Measurements from ENCODE around the gene LEUTX. TPM values are rescaled to one million over a fixed set of nuclear protein-coding genes. Genes with fewer than 3 reads are reported as not detected.
"Not testable (repeated sequence)": the region's sequence is repeated elsewhere in the genome, so short reads cannot be mapped to it uniquely, and the experiment has no call there.

LEUTX gene
- total RNA-seq, 1 donor from 2014 or later: not detected

GRCh38 chr19:39752390-39752789, 26.3 kb upstream of the LEUTX start:
- Mint-ChIP-seq H3K4me3 (ENCODE audit: low read depth) (no peak overlapping the region), H3K4me1 (ENCODE audit: low read depth) (no peaks in the 10 kb centered on the region), H3K36me3 (ENCODE audit: low read depth) (no peaks in the 10 kb centered on the region), H3K27ac (no peak overlapping the region), H3K27me3 (ENCODE audit: low read depth) (peaks cover 22% of the 10 kb centered on the region), H3K9me3 (no peaks in the 10 kb centered on the region)
- no peak for DNase-seq (ENCODE audit: low spot score)
- intact Hi-C loops (cut with micrococcal nuclease): no loop called here

GRCh38 chr19:39752795-39753194, 25.9 kb upstream of the LEUTX start:
- intact Hi-C loops (cut with micrococcal nuclease): no loop called here
- DNase-seq (ENCODE audit: low spot score): no peak
- H3K4me1 Mint-ChIP-seq (ENCODE audit: low read depth): no peaks in the 10 kb centered on the region
- no peak overlapping the region for H3K27ac Mint-ChIP-seq
- H3K36me3 Mint-ChIP-seq (ENCODE audit: low read depth): no peaks in the 10 kb centered on the region
- H3K4me3 Mint-ChIP-seq (ENCODE audit: low read depth): no peak overlapping the region
- peaks cover 25% of the 10 kb centered on the region for H3K27me3 Mint-ChIP-seq (ENCODE audit: low read depth)
- H3K9me3 Mint-ChIP-seq: no peaks in the 10 kb centered on the region

- no peak for DNase-seq (ENCODE audit: low spot score)
- H3K9me3 Mint-ChIP-seq: no peaks in the 10 kb centered on the region
- no peaks in the 10 kb centered on the region for H3K4me1 Mint-ChIP-seq (ENCODE audit: low read depth)
- no peaks in the 10 kb centered on the region for H3K36me3 Mint-ChIP-seq (ENCODE audit: low read depth)
- H3K4me3 Mint-ChIP-seq (ENCODE audit: low read depth): no peak overlapping the region
- H3K27ac Mint-ChIP-seq: no peak overlapping the region
- intact Hi-C loops (cut with micrococcal nuclease): no loop called here
- peaks cover 32% of the 10 kb centered on the region for H3K27me3 Mint-ChIP-seq (ENCODE audit: low read depth)
Observed at GRCh38 chr19:39754544-39754943, 24.1 kb upstream of the LEUTX start.

- intact Hi-C loops (cut with micrococcal nuclease): no loop called here
- Mint-ChIP-seq H3K4me3 (ENCODE audit: low read depth) (no peak overlapping the region), H3K9me3 (no peaks in the 10 kb centered on the region)
Observed at GRCh38 chr19:39754971-39755370, 23.7 kb upstream of the LEUTX start.

GRCh38 chr19:39759457-39760184, 19.0 kb upstream of the LEUTX start:
- Mint-ChIP-seq H3K9me3 (no peaks in the 10 kb centered on the region), H3K4me1 (ENCODE audit: low read depth) (peaks cover 7% of the 10 kb centered on the region), H3K36me3 (ENCODE audit: low read depth) (no peaks in the 10 kb centered on the region), H3K27ac (no peak overlapping the region), H3K27me3 (ENCODE audit: low read depth) (peaks cover 33% of the 10 kb centered on the region), H3K4me3 (ENCODE audit: low read depth) (no peak overlapping the region)
- intact Hi-C loops (cut with micrococcal nuclease): no loop called here
- DNase-seq (ENCODE audit: low spot score): no peak

More at GRCh38 chr19:39754971-39755370, 23.7 kb upstream of the LEUTX start:
- H3K36me3 Mint-ChIP-seq (ENCODE audit: low read depth): no peaks in the 10 kb centered on the region
- DNase-seq (ENCODE audit: low spot score): no peak
- peaks cover 32% of the 10 kb centered on the region for H3K27me3 Mint-ChIP-seq (ENCODE audit: low read depth)
- H3K27ac Mint-ChIP-seq: no peak overlapping the region
- peaks cover 4% of the 10 kb centered on the region for H3K4me1 Mint-ChIP-seq (ENCODE audit: low read depth)

GRCh38 chr19:39761851-39762250, 16.8 kb upstream of the LEUTX start:
- H3K36me3 Mint-ChIP-seq (ENCODE audit: low read depth); intact Hi-C loops (cut with micrococcal nuclease); H3K27ac Mint-ChIP-seq; H3K4me3 Mint-ChIP-seq (ENCODE audit: low read depth); DNase-seq (ENCODE audit: low spot score); H3K9me3 Mint-ChIP-seq: not testable (repeated sequence)
- Mint-ChIP-seq H3K4me1 (ENCODE audit: low read depth) (peaks cover 10% of the 10 kb centered on the region), H3K27me3 (ENCODE audit: low read depth) (peaks cover 28% of the 10 kb centered on the region)

- DNase-seq (ENCODE audit: low spot score): no peak
- Mint-ChIP-seq H3K4me1 (ENCODE audit: low read depth) (peaks cover 3% of the 10 kb centered on the region), H3K27ac (no peak overlapping the region), H3K36me3 (ENCODE audit: low read depth) (no peaks in the 10 kb centered on the region), H3K9me3 (peaks cover 6% of the 10 kb centered on the region), H3K27me3 (ENCODE audit: low read depth) (peaks cover 19% of the 10 kb centered on the region), H3K4me3 (ENCODE audit: low read depth) (no peak overlapping the region)
- intact Hi-C loops (cut with micrococcal nuclease): loop anchor here (5.0 kb wide), 1 partner anchor 88 kb away; no protein-coding TSS in a partner anchor
Observed at GRCh38 chr19:39765091-39766076, 13.3 kb upstream of the LEUTX start.

- DNase-seq (ENCODE audit: low spot score): no peak
- intact Hi-C loops (cut with micrococcal nuclease): loop anchor here (5.0 kb wide), 1 partner anchor 91 kb away; no protein-coding TSS in a partner anchor
- Mint-ChIP-seq H3K4me3 (ENCODE audit: low read depth) (no peak overlapping the region), H3K4me1 (ENCODE audit: low read depth) (peaks cover 3% of the 10 kb centered on the region), H3K36me3 (ENCODE audit: low read depth) (no peaks in the 10 kb centered on the region), H3K9me3 (peaks cover 6% of the 10 kb centered on the region), H3K27ac (no peak overlapping the region), H3K27me3 (ENCODE audit: low read depth) (peaks cover 18% of the 10 kb centered on the region)
Observed at GRCh38 chr19:39768334-39768733, 10.3 kb upstream of the LEUTX start.

GRCh38 chr19:39768786-39769185, 9.9 kb upstream of the LEUTX start:
- Mint-ChIP-seq H3K4me1 (ENCODE audit: low read depth) (peaks cover 3% of the 10 kb centered on the region), H3K4me3 (ENCODE audit: low read depth) (no peak overlapping the region), H3K27me3 (ENCODE audit: low read depth) (peaks cover 16% of the 10 kb centered on the region), H3K36me3 (ENCODE audit: low read depth) (no peaks in the 10 kb centered on the region), H3K27ac (no peak overlapping the region), H3K9me3 (peaks cover 6% of the 10 kb centered on the region)
- intact Hi-C loops (cut with micrococcal nuclease): loop anchor here (5.0 kb wide), 1 partner anchor 91 kb away; no protein-coding TSS in a partner anchor
- no peak for DNase-seq (ENCODE audit: low spot score)

- Mint-ChIP-seq H3K36me3 (ENCODE audit: low read depth) (no peaks in the 10 kb centered on the region), H3K27me3 (ENCODE audit: low read depth) (peaks cover 34% of the 10 kb centered on the region), H3K9me3 (no peaks in the 10 kb centered on the region), H3K27ac (no peak overlapping the region), H3K4me1 (ENCODE audit: low read depth) (peaks cover 21% of the 10 kb centered on the region), H3K4me3 (ENCODE audit: low read depth) (no peak overlapping the region)
- intact Hi-C loops (cut with micrococcal nuclease): no loop called here
- DNase-seq (ENCODE audit: low spot score): no peak
Observed at GRCh38 chr19:39780894-39781293, 2.2 kb downstream of the LEUTX start.

- H3K27me3 Mint-ChIP-seq (ENCODE audit: low read depth): peaks cover 19% of the 10 kb centered on the region
- H3K9me3 Mint-ChIP-seq: peaks cover 11% of the 10 kb centered on the region
- H3K27ac Mint-ChIP-seq: no peak overlapping the region
- H3K36me3 Mint-ChIP-seq (ENCODE audit: low read depth): no peaks in the 10 kb centered on the region
- no peak for DNase-seq (ENCODE audit: low spot score)
- H3K4me3 Mint-ChIP-seq (ENCODE audit: low read depth): no peak overlapping the region
- peaks cover 4% of the 10 kb centered on the region for H3K4me1 Mint-ChIP-seq (ENCODE audit: low read depth)
- intact Hi-C loops (cut with micrococcal nuclease): no loop called here
Observed at GRCh38 chr19:39788244-39788643, 9.6 kb downstream of the LEUTX start.

GRCh38 chr19:39792999-39793546, 14.4 kb downstream of the LEUTX start:
- H3K27ac Mint-ChIP-seq: no peak overlapping the region
- H3K4me1 Mint-ChIP-seq (ENCODE audit: low read depth): peaks cover 10% of the 10 kb centered on the region
- peak; percentile 64 for DNase-seq (ENCODE audit: low spot score)
- no peaks in the 10 kb centered on the region for H3K36me3 Mint-ChIP-seq (ENCODE audit: low read depth)
- H3K4me3 Mint-ChIP-seq (ENCODE audit: low read depth): peak overlapping the region; percentile 78
- intact Hi-C loops (cut with micrococcal nuclease): loop anchor here (1.0 kb wide), 1 partner anchor 51 kb away; no protein-coding TSS in a partner anchor
- peaks cover 22% of the 10 kb centered on the region for H3K27me3 Mint-ChIP-seq (ENCODE audit: low read depth)
- peaks cover 9% of the 10 kb centered on the region for H3K9me3 Mint-ChIP-seq
